ENCODE data around the gene SNAPIN. TPM values are rescaled to one million over a fixed set of nuclear protein-coding genes. Genes with fewer than 3 reads are reported as not detected.

SNAPIN gene
- polyA plus RNA-seq, 3 donors, result 30.7 to 141 (median 135) TPM

DNA sequence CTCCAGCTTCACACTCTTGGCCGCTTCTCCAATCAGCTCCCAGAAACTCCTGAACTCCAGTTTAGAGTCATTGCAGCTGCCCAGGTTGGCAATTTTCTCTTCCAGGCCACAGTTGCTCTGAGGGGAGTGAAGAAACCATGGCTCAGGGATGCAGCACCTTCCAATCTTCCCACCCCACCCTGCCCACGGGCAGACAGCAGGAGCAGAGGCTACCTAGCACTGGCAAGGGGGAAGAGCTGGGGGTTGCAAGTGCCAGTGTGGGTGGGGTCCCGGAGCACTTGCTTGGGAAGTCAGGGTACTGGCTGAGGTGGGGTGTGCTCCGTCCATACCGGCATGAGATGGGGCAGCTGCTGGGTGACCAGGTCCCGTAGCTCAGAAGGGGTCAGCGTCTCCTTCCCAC is 43.6 kb upstream of the SNAPIN start:
- Histone ChIP-seq H3K4me1 (ENCODE audit: control insufficient read depth in 1 of 2, insufficient read depth in 2 of 2, low read length in 2 of 2) (peaks cover 31 to 40% of the 10 kb centered on the region in 2 donors), H3K27ac (ENCODE audit: low read depth in 1 of 2, low read length in 2 of 2) (no peak overlapping the region), H3K27me3 (ENCODE audit: control insufficient read depth in 2 of 2, insufficient read depth in 2 of 2, low read length in 2 of 2) (no peaks in the 10 kb centered on the region), H3K9me3 (replicated peaks in 1 of 2; ENCODE audit: control insufficient read depth in 1 of 2, insufficient read depth in 1 of 2, low read length in 2 of 2) (peaks cover 0 to 4% of the 10 kb centered on the region in 2 donors), H4K20me1 (ENCODE audit: insufficient read depth, low read length) (no peaks in the 10 kb centered on the region), H3K4me2 (replicated peaks; ENCODE audit: extremely low read depth, low read length, poor library complexity, severe bottlenecking) (no peak overlapping the region), H3K9ac (ENCODE audit: insufficient read depth, low read length, poor library complexity, severe bottlenecking) (no peak overlapping the region), H3K4me3 (replicated peaks in 1 of 3; ENCODE audit: low read depth in 2 of 3, low read length in 3 of 3) (no peak overlapping the region), H3K36me3 (replicated peaks in 1 of 2; ENCODE audit: control insufficient read depth in 1 of 2, insufficient read depth in 2 of 2, low read length in 2 of 2) (no peaks in the 10 kb centered on the region), H2AFZ (ENCODE audit: insufficient read depth, low read depth, low read length, poor library complexity, severe bottlenecking) (no peak overlapping the region), H3K79me2 (ENCODE audit: insufficient read depth, low read length) (no peaks in the 10 kb centered on the region)
- WGBS (ENCODE audit: insufficient coverage), result 100% methylated on average over 1 of the region's 7 CpGs
- peaks cover 0 to 3% of the 10 kb centered on the region in 2 donors for H3K36me3 Mint-ChIP-seq
- TF ChIP-seq, protein P1, sequence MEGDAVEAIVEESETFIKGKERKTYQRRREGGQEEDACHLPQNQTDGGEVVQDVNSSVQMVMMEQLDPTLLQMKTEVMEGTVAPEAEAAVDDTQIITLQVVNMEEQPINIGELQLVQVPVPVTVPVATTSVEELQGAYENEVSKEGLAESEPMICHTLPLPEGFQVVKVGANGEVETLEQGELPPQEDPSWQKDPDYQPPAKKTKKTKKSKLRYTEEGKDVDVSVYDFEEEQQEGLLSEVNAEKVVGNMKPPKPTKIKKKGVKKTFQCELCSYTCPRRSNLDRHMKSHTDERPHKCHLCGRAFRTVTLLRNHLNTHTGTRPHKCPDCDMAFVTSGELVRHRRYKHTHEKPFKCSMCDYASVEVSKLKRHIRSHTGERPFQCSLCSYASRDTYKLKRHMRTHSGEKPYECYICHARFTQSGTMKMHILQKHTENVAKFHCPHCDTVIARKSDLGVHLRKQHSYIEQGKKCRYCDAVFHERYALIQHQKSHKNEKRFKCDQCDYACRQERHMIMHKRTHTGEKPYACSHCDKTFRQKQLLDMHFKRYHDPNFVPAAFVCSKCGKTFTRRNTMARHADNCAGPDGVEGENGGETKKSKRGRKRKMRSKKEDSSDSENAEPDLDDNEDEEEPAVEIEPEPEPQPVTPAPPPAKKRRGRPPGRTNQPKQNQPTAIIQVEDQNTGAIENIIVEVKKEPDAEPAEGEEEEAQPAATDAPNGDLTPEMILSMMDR (IDR thresholded peaks at IDR 0.05), result no peak
- H3K4me3 Mint-ChIP-seq, result no peak overlapping the region
- peaks cover 34% of the 10 kb centered on the region for H3K4me1 Mint-ChIP-seq
- intact Hi-C loops (cut with micrococcal nuclease), result loop anchor here in 1 of 2 donors (5.0 kb wide), 1 partner anchor 103 kb away; no protein-coding TSS in a partner anchor
- H3K27ac Mint-ChIP-seq, result no peak overlapping the region
- H3K9me3 Mint-ChIP-seq, result peaks cover 0 to 8% (median 3%) of the 10 kb centered on the region in 7 donors
- no peak for DNase-seq
- peaks cover 0 to 2% (median 2%) of the 10 kb centered on the region in 3 donors for H3K27me3 Mint-ChIP-seq (ENCODE audit: low read depth in 3 of 3)

DNA sequence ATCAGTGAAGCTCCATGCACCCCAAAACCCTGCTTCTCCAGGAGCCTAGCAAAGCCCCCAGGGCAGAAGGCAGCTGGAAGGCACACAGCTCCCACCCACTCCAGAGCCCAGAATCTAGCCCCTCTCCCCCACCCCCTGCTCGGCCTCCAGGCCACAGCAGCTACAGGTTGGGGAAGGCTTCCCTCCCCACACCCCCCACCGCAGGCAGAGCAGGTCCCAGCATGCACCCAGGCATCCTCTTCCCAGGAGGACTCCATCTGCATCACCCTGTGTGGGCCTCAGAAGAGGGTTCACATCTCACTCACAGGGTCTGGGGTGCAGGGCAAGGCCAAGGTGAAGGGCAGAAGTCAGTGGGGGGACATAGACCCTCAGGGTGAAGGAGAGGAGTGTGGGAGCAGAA is 43.1 kb upstream of the SNAPIN start:
- no peak overlapping the region for H2AFZ ChIP-seq (ENCODE audit: insufficient read depth, low read depth, low read length, poor library complexity, severe bottlenecking)
- no peaks in the 10 kb centered on the region for H3K79me2 ChIP-seq (ENCODE audit: insufficient read depth, low read length)
- no peaks in the 10 kb centered on the region for H3K27me3 ChIP-seq (ENCODE audit: control insufficient read depth in 2 of 2, insufficient read depth in 2 of 2, low read length in 2 of 2)
- Mint-ChIP-seq H3K9me3 (peaks cover 0 to 9% (median 4%) of the 10 kb centered on the region in 7 donors), H3K27me3 (ENCODE audit: low read depth in 3 of 3) (peaks cover 0 to 2% (median 2%) of the 10 kb centered on the region in 3 donors), H3K4me3 (no peak overlapping the region), H3K4me1 (peaks cover 29% of the 10 kb centered on the region), H3K36me3 (peaks cover 0 to 6% of the 10 kb centered on the region in 2 donors), H3K27ac (no peak overlapping the region)
- intact Hi-C loops (cut with micrococcal nuclease), result loop anchor here in 1 of 2 donors (5.0 kb wide), 1 partner anchor 103 kb away; no protein-coding TSS in a partner anchor
- TF ChIP-seq, protein P1 (IDR thresholded peaks at IDR 0.05), result no peak
- H3K9me3 ChIP-seq (replicated peaks in 1 of 2; ENCODE audit: control insufficient read depth in 1 of 2, insufficient read depth in 1 of 2, low read length in 2 of 2), result peaks cover 0 to 4% of the 10 kb centered on the region in 2 donors
- no peak overlapping the region for H3K9ac ChIP-seq (ENCODE audit: insufficient read depth, low read length, poor library complexity, severe bottlenecking)
- peaks cover 26 to 35% of the 10 kb centered on the region in 2 donors for H3K4me1 ChIP-seq (ENCODE audit: control insufficient read depth in 1 of 2, insufficient read depth in 2 of 2, low read length in 2 of 2)
- 100% methylated on average over 1 of the region's 2 CpGs for WGBS (ENCODE audit: insufficient coverage)
- no peaks in the 10 kb centered on the region for H3K36me3 ChIP-seq (replicated peaks in 1 of 2; ENCODE audit: control insufficient read depth in 1 of 2, insufficient read depth in 2 of 2, low read length in 2 of 2)
- H4K20me1 ChIP-seq (ENCODE audit: insufficient read depth, low read length), result no peaks in the 10 kb centered on the region
- no peak overlapping the region for H3K4me2 ChIP-seq (replicated peaks; ENCODE audit: extremely low read depth, low read length, poor library complexity, severe bottlenecking)
- no peak overlapping the region for H3K27ac ChIP-seq (ENCODE audit: low read depth in 1 of 2, low read length in 2 of 2)
- no peak overlapping the region for H3K4me3 ChIP-seq (replicated peaks in 1 of 3; ENCODE audit: low read depth in 2 of 3, low read length in 3 of 3)
- DNase-seq, result no peak
